ENCODE measurements around the gene ZNF48. TPM values are rescaled to one million over a fixed set of nuclear protein-coding genes. Genes with fewer than 3 reads are reported as not detected.

ZNF48 gene
- total RNA-seq, 1 donor: 10.9 TPM

DNA sequence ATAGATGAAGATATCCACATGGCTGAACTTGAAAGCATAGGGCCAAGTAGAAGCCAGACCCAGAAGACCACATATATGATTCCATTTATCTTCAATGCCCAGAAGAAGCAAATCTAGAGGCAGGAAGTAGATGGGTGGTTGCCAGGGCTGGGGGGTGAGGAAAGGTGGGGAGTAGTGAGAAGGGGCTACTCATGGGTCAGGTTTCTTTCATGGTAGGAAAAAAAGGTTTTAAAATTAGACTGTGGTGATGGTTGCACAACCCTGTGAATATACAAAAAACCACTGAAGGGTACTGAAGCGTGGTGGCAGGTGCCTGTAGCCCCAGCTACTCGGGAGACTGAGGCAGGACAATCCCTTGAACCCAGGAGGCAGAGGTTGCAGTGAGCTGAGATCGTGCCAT is 45.5 kb upstream of the ZNF48 start:
- Histone ChIP-seq H3K79me2 (ENCODE audit: insufficient read depth, low read length) (peaks cover 24% of the 10 kb centered on the region), H4K20me1 (ENCODE audit: insufficient read depth, low read length) (peaks cover 12% of the 10 kb centered on the region), H2AFZ (ENCODE audit: low read length) (no peak overlapping the region), H3K9me3 (ENCODE audit: low read depth, low read length) (no peaks in the 10 kb centered on the region), H3K27ac (ENCODE audit: low read depth, low read length) (no peak overlapping the region), H3K4me2 (ENCODE audit: insufficient read depth, low read length) (no peak overlapping the region), H3K4me1 (ENCODE audit: insufficient read depth, low read length) (peaks cover 20% of the 10 kb centered on the region), H3K27me3 (ENCODE audit: insufficient read depth, low read length) (no peaks in the 10 kb centered on the region), H3K36me3 (ENCODE audit: insufficient read depth, low read length) (peaks cover 30% of the 10 kb centered on the region), H3K4me3 (ENCODE audit: insufficient read depth, low read length) (no peak overlapping the region)
- peak; percentile 65 for DNase-seq (ENCODE audit: insufficient read length, low spot score, missing footprints)
- no peak for TF ChIP-seq CTCF (IDR thresholded peaks at IDR 0.05; ENCODE audit: extremely low read depth, low read depth, low read length)

- no peak overlapping the region for H3K4me3 ChIP-seq (ENCODE audit: insufficient read depth, low read length)
- DNase-seq (ENCODE audit: insufficient read length, low spot score, missing footprints): peak; percentile 43
- no peak for TF ChIP-seq CTCF (IDR thresholded peaks at IDR 0.05; ENCODE audit: extremely low read depth, low read depth, low read length)
These were observed 44.9 kb upstream of the ZNF48 start for GRCh38 chr16:30350134-30350871.

GRCh38 chr16:30351001-30351441 is 44.2 kb upstream of the ZNF48 start:
- Histone ChIP-seq H2AFZ (ENCODE audit: low read length) (no peak overlapping the region), H3K4me2 (ENCODE audit: insufficient read depth, low read length) (no peak overlapping the region), H3K9me3 (ENCODE audit: low read depth, low read length) (no peaks in the 10 kb centered on the region), H3K36me3 (ENCODE audit: insufficient read depth, low read length) (peaks cover 30% of the 10 kb centered on the region), H3K4me1 (ENCODE audit: insufficient read depth, low read length) (peaks cover 27% of the 10 kb centered on the region), H3K4me3 (ENCODE audit: insufficient read depth, low read length) (no peak overlapping the region), H3K79me2 (ENCODE audit: insufficient read depth, low read length) (peaks cover 35% of the 10 kb centered on the region), H4K20me1 (ENCODE audit: insufficient read depth, low read length) (peaks cover 12% of the 10 kb centered on the region), H3K27ac (ENCODE audit: low read depth, low read length) (peak overlapping the region; percentile 80), H3K27me3 (ENCODE audit: insufficient read depth, low read length) (no peaks in the 10 kb centered on the region)
- TF ChIP-seq CTCF (IDR thresholded peaks at IDR 0.05; ENCODE audit: extremely low read depth, low read depth, low read length): no peak
- DNase-seq (ENCODE audit: insufficient read length, low spot score, missing footprints): peak; percentile 30

More at GRCh38 chr16:30350134-30350871, 44.9 kb upstream of the ZNF48 start:
- Histone ChIP-seq H3K4me1 (ENCODE audit: insufficient read depth, low read length) (peaks cover 20% of the 10 kb centered on the region), H3K27me3 (ENCODE audit: insufficient read depth, low read length) (no peaks in the 10 kb centered on the region), H3K79me2 (ENCODE audit: insufficient read depth, low read length) (peaks cover 28% of the 10 kb centered on the region), H3K9me3 (ENCODE audit: low read depth, low read length) (no peaks in the 10 kb centered on the region), H4K20me1 (ENCODE audit: insufficient read depth, low read length) (peaks cover 12% of the 10 kb centered on the region), H2AFZ (ENCODE audit: low read length) (no peak overlapping the region), H3K4me2 (ENCODE audit: insufficient read depth, low read length) (no peak overlapping the region), H3K36me3 (ENCODE audit: insufficient read depth, low read length) (peaks cover 30% of the 10 kb centered on the region), H3K27ac (ENCODE audit: low read depth, low read length) (no peak overlapping the region)

- Histone ChIP-seq H3K4me1 (ENCODE audit: insufficient read depth, low read length) (peaks cover 35% of the 10 kb centered on the region), H3K36me3 (ENCODE audit: insufficient read depth, low read length) (peaks cover 38% of the 10 kb centered on the region), H3K9me3 (ENCODE audit: low read depth, low read length) (no peaks in the 10 kb centered on the region), H3K4me3 (ENCODE audit: insufficient read depth, low read length) (no peak overlapping the region), H3K4me2 (ENCODE audit: insufficient read depth, low read length) (no peak overlapping the region), H3K79me2 (ENCODE audit: insufficient read depth, low read length) (peaks cover 36% of the 10 kb centered on the region), H2AFZ (ENCODE audit: low read length) (no peak overlapping the region), H4K20me1 (ENCODE audit: insufficient read depth, low read length) (peaks cover 12% of the 10 kb centered on the region), H3K27ac (ENCODE audit: low read depth, low read length) (peak overlapping the region; percentile 80), H3K27me3 (ENCODE audit: insufficient read depth, low read length) (no peaks in the 10 kb centered on the region)
- no peak for TF ChIP-seq CTCF (IDR thresholded peaks at IDR 0.05; ENCODE audit: extremely low read depth, low read depth, low read length)
- DNase-seq (ENCODE audit: insufficient read length, low spot score, missing footprints): peak; percentile 96
These were observed 43.4 kb upstream of the ZNF48 start for GRCh38 chr16:30351586-30352419.

All from osteoblast (primary cell).